Posterior vena cava (tissue), 2 donors: Measurements from ENCODE around the gene WDR6. TPM values are rescaled to one million over a fixed set of nuclear protein-coding genes. Genes with fewer than 3 reads are reported as not detected.

Source experiments
- DNase-seq: peaks from one replicate; pipeline ENCODE4 v3.0.0-alpha.2; 2020; ENCODE audit warnings: low spot score
- intact Hi-C, 2 donors: fragments of 100-400 bp; cut with DNase I; formaldehyde crosslinking; loops; one replicate each; pipeline versions ENCODE4 v1.14.1 to v1.14.2; 2022 to 2023
- long read RNA-seq, 2 donors: library from polyadenylated mRNA; unstranded; transcript quantifications; one replicate each; pipeline ENCODE4 v2.0.0, GENCODE V29; 2020 to 2021
- total RNA-seq, 2 donors: library from RNA; stranded (reverse); fragmentation: NEBNext Ultra II Directional; extraction: Animal tissue kit (Norgen Biotek cat#: 25700); gene quantifications; one replicate each; pipeline ENCODE4 v1.2.1, GENCODE V29; 2021
- donor health status: DM: yes; HTN: yes; CAD: no.
- donor health status: DM: yes; HTN: yes; CAD: no.

WDR6 gene
- 10 to 100 TPM; 72.9 to 95.5 TPM for total RNA-seq
- long read RNA-seq, donor 1, full-length matches to known transcripts = 14 of 38 reads
- long read RNA-seq, donor 1, partial matches to known transcripts = 18 of 38 reads
- long read RNA-seq, donor 1, other reads (novel, unspliced or antisense) = 6 of 38 reads
- long read RNA-seq, donor 2, full-length matches to known transcripts = 12 of 79 reads
- long read RNA-seq, donor 2, partial matches to known transcripts = 46 of 79 reads
- long read RNA-seq, donor 2, other reads (novel, unspliced or antisense) = 21 of 79 reads

DNA sequence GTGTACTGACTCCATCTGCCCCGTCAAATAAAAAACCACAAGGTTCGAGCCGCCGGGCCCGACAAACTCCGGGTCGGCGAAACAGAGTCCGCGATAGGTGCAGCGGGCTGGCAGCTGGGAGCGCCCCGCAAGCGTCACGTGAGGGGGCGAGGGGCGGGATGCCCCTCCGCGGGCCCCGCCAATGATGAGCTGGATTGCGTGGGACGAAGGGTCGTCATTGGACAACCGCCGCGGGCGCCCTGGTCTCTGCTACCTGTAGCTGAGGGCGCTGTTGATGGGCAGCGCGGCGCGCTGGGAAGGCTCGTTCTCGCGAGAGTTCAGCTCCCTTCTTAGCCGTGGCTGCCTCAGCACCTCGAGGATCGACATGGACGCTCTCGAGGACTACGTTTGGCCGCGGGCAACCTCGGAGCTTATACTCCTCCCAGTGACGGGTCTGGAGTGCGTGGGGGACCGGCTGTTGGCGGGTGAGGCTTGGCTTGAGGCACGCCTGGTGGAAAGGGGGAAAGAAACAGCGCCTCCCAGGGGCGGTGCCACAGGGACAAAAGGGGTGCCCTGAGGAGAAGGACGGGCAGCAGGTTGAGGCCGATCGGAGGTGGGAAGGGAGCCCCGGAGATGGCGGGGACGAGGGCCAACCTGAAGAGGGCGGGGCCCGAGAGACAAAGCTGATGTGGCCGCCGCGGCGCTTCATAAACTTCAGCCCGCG lies at the start of gene WDR6:
TSS of gene WDR6 (plus strand) at position 324 of the 703 bp plus-strand sequence. CDS start at position 365, 41 bp downstream.
- intact Hi-C loops = no loop called here
- peak; percentile 98 for DNase-seq

DNA sequence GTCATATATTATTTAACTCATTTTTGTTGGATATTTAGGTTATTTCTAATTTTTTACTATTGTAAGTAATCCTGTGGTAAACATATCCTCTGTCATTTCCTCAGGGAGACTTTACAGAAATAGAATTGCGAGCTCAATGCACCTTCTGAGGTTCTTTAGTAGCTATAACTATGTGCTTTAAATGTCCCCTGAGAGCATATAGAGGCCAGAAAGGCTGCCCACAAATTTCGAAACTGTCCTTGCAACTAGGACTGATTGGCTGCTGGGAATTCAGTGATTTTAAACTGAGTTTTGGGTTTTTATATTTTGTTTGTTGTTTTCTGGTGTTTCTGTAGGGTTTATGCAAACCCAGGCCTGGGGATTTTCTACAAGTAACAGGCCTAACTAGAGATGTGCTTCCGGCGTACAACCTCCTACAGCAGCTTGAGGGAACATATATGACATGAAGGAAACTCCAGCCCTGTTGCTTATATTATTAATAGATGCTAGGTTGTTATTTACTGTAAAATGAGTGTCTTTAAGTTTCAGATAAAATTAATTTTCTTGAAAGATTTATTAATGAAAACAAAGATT lies 46.3 kb upstream of the WDR6 start:
- intact Hi-C loops = no loop called here
- no peak for DNase-seq

DNA sequence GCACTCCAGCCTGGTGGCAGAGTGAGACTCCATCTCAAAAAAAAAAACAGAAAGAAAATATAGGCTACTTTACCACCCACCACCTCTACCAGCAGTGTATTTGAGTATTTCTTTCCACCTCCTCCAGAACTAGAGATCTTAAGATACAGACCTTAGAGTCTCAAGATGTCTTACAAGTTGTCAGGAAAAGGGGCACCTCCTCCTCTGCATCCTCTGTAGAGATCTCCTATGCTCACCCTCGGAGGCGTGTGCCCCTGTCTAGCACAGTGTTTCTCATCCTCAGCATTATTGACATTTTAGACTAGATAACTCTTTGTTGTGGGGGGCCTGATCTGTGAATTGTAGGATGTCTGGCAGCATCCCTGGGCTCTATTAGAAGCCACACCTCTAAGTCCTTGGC lies 44.9 kb upstream of the WDR6 start:
- no peak for DNase-seq
- intact Hi-C loops = no loop called here

DNA sequence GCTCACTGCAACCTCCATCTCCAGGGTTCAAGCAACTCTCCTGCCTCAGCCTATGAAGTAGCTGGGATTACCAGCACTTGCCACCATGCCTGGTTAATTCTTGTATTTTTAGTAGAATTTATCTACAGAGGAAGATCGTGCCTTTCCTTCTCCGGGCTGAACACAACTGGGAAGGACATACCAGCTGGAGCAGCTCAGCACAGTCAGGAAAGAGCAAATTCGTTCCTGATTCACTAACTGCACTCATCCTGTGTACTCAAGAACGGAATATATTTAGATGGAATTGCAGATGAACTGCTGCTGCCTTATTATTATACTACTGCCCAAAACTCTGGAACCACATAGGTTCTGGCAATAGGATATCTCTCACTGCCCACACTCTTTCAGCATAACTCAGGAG lies 44.3 kb upstream of the WDR6 start:
- intact Hi-C loops = no loop called here
- no peak for DNase-seq

GRCh38 chr3:48963591-48963990 lies 43.6 kb upstream of the WDR6 start:
- intact Hi-C loops = no loop called here
- DNase-seq = no peak

GRCh38 chr3:48966367-48966766 lies 40.8 kb upstream of the WDR6 start:
- intact Hi-C loops = no loop called here

DNA sequence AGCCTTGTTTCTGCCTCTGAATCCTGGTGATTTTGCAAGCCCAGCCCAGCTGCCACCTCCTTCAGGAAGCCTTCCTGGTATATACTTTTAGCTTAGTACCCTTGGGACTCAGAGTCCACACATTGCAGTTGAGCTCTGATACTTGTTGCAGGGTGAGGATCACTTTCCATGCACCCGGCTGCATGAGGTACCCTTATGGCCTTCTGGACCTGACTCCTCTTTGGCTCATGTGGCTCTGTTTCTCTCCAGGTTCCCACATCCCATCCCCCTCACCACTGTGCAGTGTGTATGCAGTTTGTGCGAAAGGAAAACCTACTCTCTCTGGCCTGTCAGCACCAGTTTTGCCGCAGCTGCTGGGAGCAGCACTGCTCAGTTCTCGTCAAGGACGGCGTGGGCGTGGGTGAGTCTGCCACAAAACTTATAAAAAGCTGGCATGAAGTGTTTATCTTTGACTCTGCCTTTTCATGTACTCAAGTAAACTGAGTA lies 40.3 kb upstream of the WDR6 start:
- intact Hi-C loops = no loop called here
- DNase-seq = no peak

More at GRCh38 chr3:48966367-48966766, 40.8 kb upstream of the WDR6 start:
- no peak for DNase-seq

GRCh38 chr3:48970586-48970985 lies 36.6 kb upstream of the WDR6 start:
- intact Hi-C loops = no loop called here
- no peak for DNase-seq

DNA sequence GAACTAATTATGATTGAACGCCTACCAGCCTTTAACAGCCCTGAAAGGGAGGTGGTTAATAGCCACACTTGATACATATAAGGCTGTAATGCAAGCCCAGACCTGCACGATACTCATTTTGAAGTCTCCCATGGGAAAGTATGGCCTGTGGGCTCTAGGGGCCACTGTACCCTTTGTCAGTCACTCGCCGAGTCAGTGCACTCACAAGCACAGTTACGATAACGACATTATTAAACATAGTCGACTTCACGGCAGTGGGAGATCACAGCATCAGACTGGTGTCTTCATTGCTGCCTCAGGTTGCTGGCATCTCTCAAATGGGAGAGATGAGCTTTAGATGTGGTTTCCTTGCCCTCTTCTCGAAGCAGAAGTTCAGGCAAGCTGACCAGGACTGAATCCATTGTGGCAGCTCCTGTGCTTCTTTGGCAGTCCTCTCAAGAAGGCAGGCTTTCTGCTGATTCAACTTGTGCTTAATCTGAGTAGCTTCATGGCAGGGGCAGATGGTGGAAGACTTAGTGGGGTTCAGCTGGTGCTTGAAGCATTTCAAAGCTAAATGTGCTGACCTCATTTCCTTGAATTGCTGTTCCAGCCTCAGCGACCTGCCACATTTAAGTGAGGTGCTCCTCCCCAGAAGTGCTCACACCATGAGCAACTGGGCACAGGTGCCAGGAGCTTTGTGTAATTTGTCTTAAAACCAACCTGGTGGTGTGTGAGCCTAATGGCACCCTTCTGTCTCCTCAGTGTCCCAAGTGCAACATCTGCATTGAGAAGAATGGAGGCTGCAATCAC lies 32.9 kb upstream of the WDR6 start:
- intact Hi-C loops = no loop called here
- no peak for DNase-seq

GRCh38 chr3:48979451-48979850 lies 27.7 kb upstream of the WDR6 start:
- DNase-seq = no peak

DNA sequence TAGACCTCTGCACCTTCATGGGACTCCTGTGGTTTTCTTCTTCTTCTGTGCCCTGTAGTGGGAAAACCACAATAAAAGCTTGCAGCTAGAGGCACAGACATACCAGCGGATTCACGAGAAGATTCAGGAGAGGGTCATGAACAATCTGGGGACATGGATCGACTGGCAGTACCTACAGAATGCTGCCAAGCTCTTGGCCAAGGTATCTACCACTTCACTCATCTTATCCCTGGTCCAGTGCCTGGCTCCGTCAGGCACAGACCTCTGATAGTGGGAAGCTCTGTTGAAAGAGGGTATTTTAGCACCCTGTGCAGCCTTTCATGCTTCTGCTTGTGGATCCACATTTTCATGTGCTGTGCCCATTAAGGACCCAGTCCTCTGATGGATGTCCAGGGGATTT lies 26.9 kb upstream of the WDR6 start:
- no peak for DNase-seq
- intact Hi-C loops = no loop called here

More at GRCh38 chr3:48979451-48979850, 27.7 kb upstream of the WDR6 start:
- intact Hi-C loops = no loop called here

DNA sequence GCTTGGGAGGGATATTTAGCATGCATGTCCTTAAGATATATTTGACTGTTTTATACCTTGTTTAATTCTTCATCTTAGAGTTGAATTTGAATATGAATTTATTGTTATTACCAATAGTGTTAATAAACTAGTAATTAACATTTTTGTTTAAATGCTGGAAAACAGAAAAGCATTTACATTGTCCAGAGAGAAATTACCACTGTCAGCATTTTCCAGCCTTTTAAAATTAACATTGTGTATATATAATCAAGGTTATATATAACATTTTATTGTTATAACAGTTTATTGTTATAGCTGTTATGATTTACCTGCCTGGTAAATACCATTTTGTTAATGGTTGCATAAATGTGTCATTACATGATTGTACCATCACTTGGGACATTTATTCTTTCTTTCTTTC lies 25.2 kb upstream of the WDR6 start:
- intact Hi-C loops = no loop called here
- DNase-seq = no peak

GRCh38 chr3:48982686-48983085 lies 24.5 kb upstream of the WDR6 start:
- intact Hi-C loops = no loop called here

DNA sequence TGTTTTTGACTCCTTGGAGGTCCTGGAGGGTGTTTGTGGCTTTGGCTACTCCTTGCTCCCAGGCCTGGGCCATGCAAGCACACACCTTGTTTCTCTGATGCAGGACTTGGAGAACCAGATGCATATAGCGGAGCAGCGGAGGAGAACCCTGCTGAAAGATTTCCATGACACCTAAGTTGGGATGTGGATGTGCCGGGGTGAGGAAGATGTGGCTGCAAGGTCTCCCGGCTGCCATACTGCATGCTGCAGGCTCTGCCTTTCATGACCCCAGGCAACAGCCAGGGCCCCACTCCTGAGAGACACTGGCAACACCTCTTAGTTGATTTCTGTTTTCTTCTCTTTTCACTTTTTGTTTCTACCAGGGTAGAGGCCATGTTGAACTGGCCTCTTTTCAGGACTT lies 24.1 kb upstream of the WDR6 start:
- DNase-seq = no peak
- intact Hi-C loops = no loop called here

More at GRCh38 chr3:48982686-48983085, 24.5 kb upstream of the WDR6 start:
- no peak for DNase-seq

GRCh38 chr3:48984663-48985062 lies 22.5 kb upstream of the WDR6 start:
- no peak for DNase-seq
- intact Hi-C loops = no loop called here

- no peak for DNase-seq
- intact Hi-C loops = no loop called here
These were observed 21.3 kb upstream of the WDR6 start for GRCh38 chr3:48985831-48986376.

DNA sequence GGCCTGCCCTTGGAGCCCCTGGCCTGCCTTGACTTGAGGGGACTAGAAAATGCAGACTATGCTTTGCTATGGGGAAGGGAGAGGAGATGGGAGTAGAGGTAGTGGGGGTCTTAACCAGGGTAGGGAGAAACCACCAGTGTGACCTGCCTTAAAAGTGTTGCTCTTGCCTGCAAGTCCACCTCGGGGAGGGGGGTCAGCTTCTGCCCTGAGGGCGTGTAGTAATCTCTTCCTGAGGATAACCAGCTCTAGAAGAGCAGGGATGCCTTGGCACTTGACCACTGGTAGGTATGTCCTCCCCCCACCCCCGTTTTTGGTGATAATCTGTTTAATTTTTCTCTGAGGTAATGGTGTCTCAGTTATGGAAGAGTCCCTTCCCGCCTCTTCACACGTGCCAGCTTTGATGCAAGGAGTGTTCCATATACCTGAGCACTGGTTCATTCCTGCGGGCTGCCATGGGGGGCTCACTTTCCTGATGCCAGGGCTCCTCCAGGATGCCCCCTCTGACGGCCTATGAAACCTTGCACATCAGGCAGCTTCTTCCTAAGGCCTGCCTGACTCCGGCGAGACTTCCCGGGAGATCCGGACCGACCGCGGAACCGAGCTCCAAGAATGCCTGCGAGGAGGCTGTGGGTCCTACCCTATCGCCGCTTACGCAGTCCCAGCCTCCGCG lies 17.9 kb upstream of the WDR6 start:
- DNase-seq = no peak
- intact Hi-C loops = no loop called here

DNA sequence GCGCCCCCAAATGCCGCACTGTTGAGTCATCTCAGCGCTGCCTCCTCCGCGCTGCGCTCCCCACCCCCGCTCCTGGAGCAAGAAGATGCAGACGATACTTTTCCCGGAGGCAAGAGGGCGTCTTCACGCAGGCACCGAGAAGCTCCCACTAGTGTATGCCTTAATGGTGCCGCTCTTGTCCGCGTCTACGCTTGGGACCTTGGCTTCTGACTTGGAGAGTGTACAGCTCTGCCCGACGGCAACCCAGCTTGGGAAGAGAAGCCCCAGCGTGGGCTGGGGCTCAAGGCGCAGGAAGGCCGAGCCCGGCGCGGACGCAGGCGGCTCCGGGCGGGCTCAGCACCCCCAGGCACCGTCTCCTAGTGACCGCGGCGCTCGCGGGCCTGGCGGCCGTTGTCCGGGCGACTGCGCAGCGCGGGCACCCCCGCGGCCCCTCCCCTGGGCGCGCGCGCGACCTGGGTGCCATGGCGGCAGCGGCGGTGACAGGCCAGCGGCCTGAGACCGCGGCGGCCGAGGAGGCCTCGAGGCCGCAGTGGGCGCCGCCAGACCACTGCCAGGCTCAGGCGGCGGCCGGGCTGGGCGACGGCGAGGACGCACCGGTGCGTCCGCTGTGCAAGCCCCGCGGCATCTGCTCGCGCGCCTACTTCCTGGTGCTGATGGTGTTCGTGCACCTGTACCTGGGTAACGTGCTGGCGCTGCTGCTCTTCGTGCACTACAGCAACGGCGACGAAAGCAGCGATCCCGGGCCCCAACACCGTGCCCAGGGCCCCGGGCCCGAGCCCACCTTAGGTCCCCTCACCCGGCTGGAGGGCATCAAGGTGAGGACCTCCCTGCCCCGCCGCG lies 17.2 kb upstream of the WDR6 start, which contains the start of gene P4HTM:
TSS of gene P4HTM (plus strand) at position 446 of the 840 bp plus-strand sequence. CDS start at position 462, 16 bp downstream.
- peak; percentile 97 for DNase-seq
- intact Hi-C loops = no loop called here
